Parathyroid adenoma (tissue), 2 donors: ENCODE results near the gene GNAS.
"Not testable (repeated sequence)": the region's sequence is repeated elsewhere in the genome, so short reads cannot be mapped to it uniquely, and the experiment has no call there.

Source experiments
- H2AFZ ChIP-seq: fragments of 300-600 bp; sonication (generic); one replicate; pipeline ENCODE4 v1.7.0; 2017; ENCODE audit warnings: antibody characterized with exemption, mild to moderate bottlenecking
- H3K27ac ChIP-seq: fragments of 300-600 bp; sonication (generic); one replicate; pipeline ENCODE4 v1.7.0; 2017
- H3K27me3 ChIP-seq: fragments of 300-600 bp; sonication (generic); one replicate; pipeline ENCODE4 v1.7.0; 2017; ENCODE audit warnings: low read length; ENCODE audit not compliant: control insufficient read depth, insufficient read depth
- H3K36me3 ChIP-seq: fragments of 300-600 bp; sonication (generic); one replicate; pipeline ENCODE4 v1.7.0; 2017; ENCODE audit warnings: low read length; ENCODE audit not compliant: control insufficient read depth, insufficient read depth
- H3K4me1 ChIP-seq: fragments of 300-600 bp; sonication (generic); one replicate; pipeline ENCODE4 v1.7.0; 2017; ENCODE audit warnings: control low read depth
- H3K4me2 ChIP-seq: fragments of 300-600 bp; sonication (generic); one replicate; pipeline ENCODE4 v1.7.0; 2017; ENCODE audit warnings: low read length
- H3K4me3 ChIP-seq: fragments of 300-600 bp; sonication (generic); one replicate; pipeline ENCODE4 v1.7.0; 2017; ENCODE audit warnings: low read depth, low read length
- H3K79me2 ChIP-seq: fragments of 300-600 bp; sonication (generic); one replicate; pipeline ENCODE4 v1.7.0; 2017; ENCODE audit warnings: control low read depth
- H3K9ac ChIP-seq: fragments of 300-600 bp; sonication (generic); one replicate; pipeline ENCODE4 v1.7.0; 2017; ENCODE audit warnings: mild to moderate bottlenecking
- H3K9me3 ChIP-seq: fragments of 300-600 bp; sonication (generic); one replicate; pipeline ENCODE4 v1.7.0; 2017; ENCODE audit warnings: low read length; ENCODE audit not compliant: control insufficient read depth
- CTCF ChIP-seq: fragments of 300-600 bp; sonication (generic); IDR thresholded peaks from one replicate; pipeline ENCODE4 v1.7.0; 2017; ENCODE audit warnings: antibody characterized with exemption, mild to moderate bottlenecking
- donor health status: primary hyperparathyroidism.

Gene GNAS

DNA sequence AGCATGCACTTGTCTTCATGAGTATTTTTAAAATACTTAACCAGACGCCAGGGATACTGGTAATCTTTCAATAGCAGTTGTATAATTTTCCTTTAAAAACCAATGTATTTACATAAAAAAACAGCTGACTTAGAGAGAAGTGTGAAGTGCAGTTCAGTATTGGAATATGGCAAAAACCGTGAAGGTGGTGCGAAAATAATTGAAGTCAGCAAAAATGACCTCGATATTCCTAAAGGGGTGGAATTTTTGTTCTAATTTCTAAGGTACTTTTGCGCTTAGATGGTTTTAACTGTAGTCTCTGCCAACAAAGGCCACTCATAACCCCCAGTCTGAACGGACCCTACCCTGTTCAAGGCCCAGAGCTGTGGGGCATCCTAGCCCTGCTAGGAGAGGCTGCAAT is 27.1 kb upstream of the GNAS start:
- no peaks in the 10 kb centered on the region for H3K4me1 ChIP-seq
- H3K79me2 ChIP-seq: no peaks in the 10 kb centered on the region
- no peak overlapping the region for H2AFZ ChIP-seq
- no peak overlapping the region for H3K27ac ChIP-seq
- H3K9me3 ChIP-seq: no peaks in the 10 kb centered on the region
- no peaks in the 10 kb centered on the region for H3K36me3 ChIP-seq
- H3K4me2 ChIP-seq: no peak overlapping the region
- no peaks in the 10 kb centered on the region for H3K27me3 ChIP-seq
- no peak overlapping the region for H3K9ac ChIP-seq
- TF ChIP-seq CTCF: no peak
- no peak overlapping the region for H3K4me3 ChIP-seq

DNA sequence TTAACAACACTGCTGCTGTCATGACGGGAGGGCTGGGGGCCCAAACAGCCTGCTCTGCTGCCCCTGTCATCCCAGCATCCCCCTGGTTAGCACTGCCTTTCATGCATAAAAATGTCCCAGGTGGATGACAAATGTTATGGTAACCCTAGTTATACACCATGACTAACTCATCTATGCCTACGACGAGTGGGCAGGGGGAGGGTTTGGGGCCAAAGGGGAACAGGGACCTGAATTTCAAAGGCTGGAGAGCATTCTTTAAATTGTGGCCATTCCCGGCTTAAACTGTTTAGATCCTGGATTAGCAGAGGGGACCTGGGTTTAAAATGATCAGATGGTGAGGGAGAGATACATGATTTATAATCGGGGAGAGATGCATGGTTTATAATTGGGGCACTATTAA is 26.2 kb upstream of the GNAS start:
- no peak for TF ChIP-seq CTCF
- H3K4me3 ChIP-seq: no peak overlapping the region
- H3K4me1 ChIP-seq: no peaks in the 10 kb centered on the region
- no peak overlapping the region for H2AFZ ChIP-seq
- H3K79me2 ChIP-seq: no peaks in the 10 kb centered on the region
- no peaks in the 10 kb centered on the region for H3K36me3 ChIP-seq
- H3K9me3 ChIP-seq: no peaks in the 10 kb centered on the region
- H3K9ac ChIP-seq: no peak overlapping the region
- no peaks in the 10 kb centered on the region for H3K27me3 ChIP-seq
- H3K4me2 ChIP-seq: no peak overlapping the region
- no peak overlapping the region for H3K27ac ChIP-seq

- Histone ChIP-seq H3K36me3 (no peaks in the 10 kb centered on the region), H3K79me2 (no peaks in the 10 kb centered on the region), H3K4me3 (no peak overlapping the region), H2AFZ (no peak overlapping the region), H3K9ac (no peak overlapping the region), H3K27ac (no peak overlapping the region), H3K9me3 (no peaks in the 10 kb centered on the region), H3K27me3 (no peaks in the 10 kb centered on the region), H3K4me2 (no peak overlapping the region), H3K4me1 (no peaks in the 10 kb centered on the region)
- no peak for TF ChIP-seq CTCF
Observed at GRCh38 chr20:58828136-58828535, 24.4 kb upstream of the GNAS start.

- H2AFZ ChIP-seq, H3K36me3 ChIP-seq, H3K4me1 ChIP-seq, H3K9me3 ChIP-seq, H3K4me2 ChIP-seq, H3K27me3 ChIP-seq, H3K79me2 ChIP-seq, H3K9ac ChIP-seq, H3K4me3 ChIP-seq, H3K27ac ChIP-seq: not testable (repeated sequence)
Observed at GRCh38 chr20:58828804-58829203, 23.7 kb upstream of the GNAS start.

DNA sequence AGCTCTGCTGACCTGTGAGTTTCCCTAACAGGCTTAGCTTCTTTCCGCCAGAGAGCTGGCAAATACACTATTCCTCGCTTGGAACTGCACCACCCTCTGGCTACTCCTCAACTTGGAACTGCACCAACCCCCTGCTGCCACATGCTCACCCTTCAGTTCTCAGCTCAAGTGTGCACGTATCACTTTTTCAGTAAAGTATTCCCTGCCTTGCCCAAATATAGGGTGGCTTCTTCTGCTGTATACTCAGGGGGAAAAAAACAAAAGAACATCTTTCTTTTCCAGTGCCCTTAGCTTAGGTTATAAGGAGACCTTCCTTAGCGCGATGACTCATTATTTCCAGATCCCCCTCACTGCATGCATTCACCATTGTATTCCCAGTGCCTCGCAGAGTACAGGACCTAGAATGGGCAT is 23.0 kb upstream of the GNAS start:
- H3K79me2 ChIP-seq: no peaks in the 10 kb centered on the region
- no peaks in the 10 kb centered on the region for H3K4me1 ChIP-seq
- no peaks in the 10 kb centered on the region for H3K27me3 ChIP-seq
- no peak overlapping the region for H2AFZ ChIP-seq
- no peak overlapping the region for H3K27ac ChIP-seq
- H3K4me3 ChIP-seq: no peak overlapping the region
- TF ChIP-seq CTCF: no peak
- no peak overlapping the region for H3K9ac ChIP-seq
- no peak overlapping the region for H3K4me2 ChIP-seq
- H3K9me3 ChIP-seq: no peaks in the 10 kb centered on the region
- no peaks in the 10 kb centered on the region for H3K36me3 ChIP-seq
